Stimulated activated CD4-positive, alpha-beta T cell treated with anti-CD3 and anti-CD28 coated beads, Interleukin-15, amount 100 ng/mL, for 24 hours (primary cell): ENCODE data around the gene SIPA1.

Experiments used
- DNase-seq: peaks from one replicate; pipeline ENCODE4 v3.0.0-alpha.2; 2020

The SIPA1 gene, protein sequence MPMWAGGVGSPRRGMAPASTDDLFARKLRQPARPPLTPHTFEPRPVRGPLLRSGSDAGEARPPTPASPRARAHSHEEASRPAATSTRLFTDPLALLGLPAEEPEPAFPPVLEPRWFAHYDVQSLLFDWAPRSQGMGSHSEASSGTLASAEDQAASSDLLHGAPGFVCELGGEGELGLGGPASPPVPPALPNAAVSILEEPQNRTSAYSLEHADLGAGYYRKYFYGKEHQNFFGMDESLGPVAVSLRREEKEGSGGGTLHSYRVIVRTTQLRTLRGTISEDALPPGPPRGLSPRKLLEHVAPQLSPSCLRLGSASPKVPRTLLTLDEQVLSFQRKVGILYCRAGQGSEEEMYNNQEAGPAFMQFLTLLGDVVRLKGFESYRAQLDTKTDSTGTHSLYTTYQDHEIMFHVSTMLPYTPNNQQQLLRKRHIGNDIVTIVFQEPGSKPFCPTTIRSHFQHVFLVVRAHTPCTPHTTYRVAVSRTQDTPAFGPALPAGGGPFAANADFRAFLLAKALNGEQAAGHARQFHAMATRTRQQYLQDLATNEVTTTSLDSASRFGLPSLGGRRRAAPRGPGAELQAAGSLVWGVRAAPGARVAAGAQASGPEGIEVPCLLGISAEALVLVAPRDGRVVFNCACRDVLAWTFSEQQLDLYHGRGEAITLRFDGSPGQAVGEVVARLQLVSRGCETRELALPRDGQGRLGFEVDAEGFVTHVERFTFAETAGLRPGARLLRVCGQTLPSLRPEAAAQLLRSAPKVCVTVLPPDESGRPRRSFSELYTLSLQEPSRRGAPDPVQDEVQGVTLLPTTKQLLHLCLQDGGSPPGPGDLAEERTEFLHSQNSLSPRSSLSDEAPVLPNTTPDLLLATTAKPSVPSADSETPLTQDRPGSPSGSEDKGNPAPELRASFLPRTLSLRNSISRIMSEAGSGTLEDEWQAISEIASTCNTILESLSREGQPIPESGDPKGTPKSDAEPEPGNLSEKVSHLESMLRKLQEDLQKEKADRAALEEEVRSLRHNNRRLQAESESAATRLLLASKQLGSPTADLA

DNA sequence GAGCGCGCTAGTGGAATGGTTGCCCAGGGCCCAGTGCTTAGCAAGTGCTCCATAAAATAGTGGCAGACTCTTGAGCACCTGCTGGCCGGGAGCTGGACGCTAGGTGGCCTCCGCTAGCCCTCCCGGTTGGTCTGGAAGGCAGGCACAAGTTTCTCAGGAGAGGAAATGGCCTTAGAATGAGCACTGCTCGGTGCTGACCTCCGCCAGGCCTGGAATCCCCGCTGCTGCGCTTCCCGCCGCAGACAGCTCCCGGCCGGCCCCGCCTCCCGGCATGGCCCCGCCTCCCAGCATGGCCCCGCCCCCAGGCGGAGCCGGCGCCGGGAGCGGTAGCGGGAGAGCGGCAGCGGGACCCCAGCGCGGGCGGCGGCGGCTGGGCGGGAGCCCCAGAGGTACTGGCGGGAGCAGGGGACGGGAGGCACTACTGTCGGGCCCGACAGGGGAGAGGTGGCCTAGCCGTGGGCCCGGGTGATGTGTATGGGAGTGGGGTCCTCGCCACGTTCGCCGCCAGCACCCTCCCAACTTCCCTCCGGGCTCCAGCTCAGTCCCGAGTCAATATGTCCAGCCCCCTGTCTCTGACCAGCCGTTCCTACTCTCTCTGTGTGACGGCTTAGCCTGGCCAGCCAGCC lies at the start of gene SIPA1:
Gene SIPA1, plus strand, starts transcription at position 308 of the 626 bp plus-strand sequence. CDS start 2,821 bp downstream, outside the sequence.
- DNase-seq = peak; percentile 81

GRCh38 chr11:65588199-65589054 lies 49.5 kb upstream of the SIPA1 start:
- peak; percentile 88 for DNase-seq

DNA sequence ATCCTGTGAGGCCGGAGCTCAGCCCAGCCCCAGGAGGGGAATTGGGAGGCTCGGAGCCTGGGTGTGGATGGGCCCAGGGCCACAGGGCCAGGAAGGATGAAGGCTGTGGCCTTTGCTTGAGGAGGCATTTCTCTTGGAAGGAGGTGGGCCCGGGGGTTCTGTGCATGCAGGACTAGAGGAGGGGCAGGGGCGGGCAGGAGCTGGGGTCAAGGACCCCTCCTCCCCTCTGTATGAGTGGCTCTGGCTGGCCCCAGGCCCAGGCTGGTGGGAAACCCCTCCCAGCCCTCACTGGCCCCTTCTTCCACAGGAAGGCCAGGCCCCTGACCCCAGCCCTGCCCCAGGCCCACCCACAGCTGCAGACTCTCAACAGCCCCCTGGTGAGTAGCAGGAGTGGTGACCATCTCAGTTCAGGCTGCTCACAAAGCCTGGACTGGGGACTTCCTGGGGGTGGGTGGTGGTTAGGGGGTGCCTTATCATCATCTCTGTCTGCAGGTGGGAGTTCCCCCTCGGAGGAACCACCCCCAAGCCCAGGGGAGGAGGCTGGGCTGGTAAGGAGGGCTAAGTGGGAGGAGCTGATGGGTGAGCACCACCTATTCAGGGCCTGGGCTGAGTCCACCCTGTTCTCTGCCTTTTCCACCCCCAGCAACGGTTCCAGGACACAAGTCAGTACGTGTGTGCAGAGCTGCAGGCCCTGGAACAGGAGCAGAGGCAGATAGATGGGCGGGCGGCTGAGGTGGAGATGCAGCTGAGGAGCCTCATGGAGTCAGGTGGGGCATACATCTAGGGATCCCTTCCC lies 48.3 kb upstream of the SIPA1 start:
- DNase-seq = peak; percentile 48

- no peak for DNase-seq
Observed at GRCh38 chr11:65590240-65590738, 47.6 kb upstream of the SIPA1 start.

DNA sequence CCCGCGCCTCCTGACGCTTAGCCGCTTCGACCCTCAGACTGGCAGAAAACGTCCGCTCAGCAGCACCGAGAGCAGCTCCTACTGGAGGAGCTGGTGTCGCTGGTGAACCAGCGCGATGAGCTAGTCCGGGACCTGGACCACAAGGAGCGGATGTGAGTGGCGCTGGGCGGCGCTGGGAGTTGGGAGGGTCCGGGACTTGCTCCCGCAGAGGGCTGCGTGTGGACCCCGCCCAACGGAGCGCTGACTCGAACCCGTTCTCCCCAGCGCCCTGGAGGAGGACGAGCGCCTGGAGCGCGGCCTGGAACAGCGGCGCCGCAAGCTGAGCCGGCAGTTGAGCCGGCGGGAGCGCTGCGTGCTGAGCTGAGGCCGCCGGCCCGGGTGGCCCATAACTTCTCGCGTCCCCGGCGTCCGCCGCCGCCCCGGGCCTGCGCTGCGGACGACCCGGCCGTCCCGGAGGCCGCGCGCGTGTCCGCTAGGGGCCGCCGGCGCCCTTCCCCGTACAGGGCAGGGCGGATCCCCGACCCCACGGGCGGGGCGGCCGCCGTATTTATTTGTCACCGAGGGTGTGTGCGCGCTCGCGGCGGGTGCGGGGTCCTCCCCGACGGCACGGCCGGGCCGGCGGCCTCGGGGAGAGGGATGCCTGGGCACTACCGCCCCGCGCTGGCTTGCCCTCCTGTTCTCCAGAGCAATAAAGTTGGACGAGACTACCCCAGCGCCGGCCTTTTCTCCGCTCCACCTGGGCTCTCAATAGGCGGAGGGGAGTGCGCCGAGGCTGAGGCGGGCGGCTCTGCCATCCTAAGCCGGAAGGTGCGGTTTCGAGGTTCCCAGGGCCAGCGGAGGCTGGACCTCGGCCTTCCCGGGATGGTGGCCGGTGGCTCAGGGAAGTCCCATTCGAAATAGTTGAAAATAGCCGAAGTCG lies 45.7 kb upstream of the SIPA1 start:
- no peak for DNase-seq

- no peak for DNase-seq
Observed at GRCh38 chr11:65592858-65593517, 44.9 kb upstream of the SIPA1 start.

- DNase-seq = peak; percentile 60
Observed at GRCh38 chr11:65593518-65594414, 44.1 kb upstream of the SIPA1 start.

DNA sequence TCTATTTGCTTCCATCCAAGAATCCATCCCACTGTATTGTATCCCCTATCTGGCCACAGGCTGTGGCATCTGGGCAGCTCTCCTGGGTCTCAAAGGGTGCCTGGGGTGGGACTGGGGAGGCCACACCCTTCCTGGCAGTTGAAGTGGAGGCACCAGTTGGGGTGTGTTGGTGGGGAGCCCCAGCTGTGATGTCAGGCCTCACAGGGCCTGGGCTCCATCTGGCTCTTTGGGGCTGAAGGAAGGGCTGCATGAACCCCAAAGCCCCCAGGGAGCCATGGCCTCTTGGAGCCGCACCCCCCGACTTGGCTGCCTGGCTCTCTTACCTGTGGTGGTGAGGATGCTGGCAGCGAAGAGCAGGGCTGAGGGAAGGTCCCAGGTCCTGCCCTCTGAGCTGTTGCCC lies 42.8 kb upstream of the SIPA1 start:
- no peak for DNase-seq

- peak; percentile 40 for DNase-seq
Observed at GRCh38 chr11:65595543-65596281, 42.2 kb upstream of the SIPA1 start, which contains the start of gene KCNK7. Gene KCNK7 (minus strand): TSS chr11:65595800. CDS start chr11:65595772, 28 bp downstream.

DNA sequence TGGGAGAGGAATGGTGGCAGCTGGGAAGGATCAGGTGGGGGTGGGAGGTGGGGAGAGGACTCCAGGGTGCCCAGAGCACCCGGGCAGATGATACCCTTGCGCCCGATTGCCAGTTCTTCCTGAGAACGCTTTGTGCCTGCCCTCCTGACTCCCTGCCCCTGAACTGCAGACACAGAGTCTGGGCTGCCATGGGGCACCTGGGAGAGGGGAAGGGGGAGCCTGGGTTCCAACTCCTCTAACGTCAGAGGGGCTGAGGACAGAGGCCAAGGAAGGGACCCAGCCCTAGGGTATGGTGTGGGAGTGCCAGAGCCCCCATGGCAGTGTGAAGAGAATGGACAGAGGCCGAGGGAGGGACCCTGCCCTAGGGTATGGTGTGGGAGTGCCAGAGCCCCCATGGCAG lies 41.4 kb upstream of the SIPA1 start:
- no peak for DNase-seq

DNA sequence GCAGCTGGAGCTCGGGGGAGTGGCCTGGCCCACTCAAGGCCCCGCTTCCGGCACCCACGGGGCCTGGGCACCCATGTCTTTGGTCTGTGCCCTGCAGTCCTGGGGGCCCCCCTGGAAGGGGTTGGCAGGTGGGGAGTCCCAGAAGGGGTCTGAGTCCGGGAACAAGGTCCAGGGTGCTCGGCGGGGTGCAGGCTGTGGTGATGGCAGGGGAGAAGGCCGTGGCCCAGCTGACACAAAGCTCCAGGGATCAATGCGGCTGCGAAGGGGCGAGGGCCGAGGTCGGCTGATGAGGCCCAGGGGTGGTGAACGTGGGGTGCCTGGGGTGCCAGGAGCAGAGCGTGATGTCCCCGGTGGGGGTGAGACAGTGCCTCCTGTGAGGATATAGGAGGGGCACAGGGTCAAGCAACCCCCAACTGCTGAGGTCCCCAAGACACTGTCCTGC lies 39.6 kb upstream of the SIPA1 start:
- DNase-seq = no peak

DNA sequence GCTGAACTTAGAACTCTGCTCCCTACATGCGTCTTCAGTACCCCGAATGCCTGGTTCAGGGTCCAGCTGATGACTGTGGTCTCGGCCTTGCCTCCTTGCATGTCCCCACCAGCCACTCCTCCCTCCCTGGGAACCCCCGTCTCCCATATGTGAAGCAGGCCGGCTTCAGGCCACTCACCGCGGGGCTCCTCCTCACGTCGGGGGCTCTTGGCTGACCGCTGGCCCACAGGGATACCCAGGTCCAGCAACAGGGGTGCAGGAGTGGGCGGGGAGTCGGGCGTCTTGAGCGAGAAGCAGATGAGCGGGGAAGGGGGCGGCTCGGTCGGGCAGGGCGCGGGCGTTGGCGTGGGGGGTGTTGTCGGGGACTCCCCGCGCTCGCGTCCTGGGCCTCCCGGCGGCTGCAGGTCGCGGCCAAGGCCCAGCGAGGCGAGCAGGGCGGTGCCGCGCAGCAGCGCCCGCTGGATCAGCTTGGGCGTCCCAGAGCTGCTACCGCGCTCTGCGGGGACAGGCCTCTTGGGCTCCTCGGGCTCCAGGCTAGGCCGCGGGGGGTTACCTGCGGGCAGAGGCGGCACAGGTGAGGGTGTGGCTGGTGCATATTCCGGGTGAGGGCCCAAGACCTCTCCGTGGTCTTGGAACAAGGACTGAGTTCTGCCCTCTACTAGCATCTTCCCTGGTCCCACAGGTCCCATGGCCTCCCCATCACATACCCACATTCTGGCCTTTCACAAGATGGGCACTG lies 38.5 kb upstream of the SIPA1 start:
- DNase-seq = no peak

GRCh38 chr11:65599955-65600246 lies 38.0 kb upstream of the SIPA1 start:
- DNase-seq = no peak

DNA sequence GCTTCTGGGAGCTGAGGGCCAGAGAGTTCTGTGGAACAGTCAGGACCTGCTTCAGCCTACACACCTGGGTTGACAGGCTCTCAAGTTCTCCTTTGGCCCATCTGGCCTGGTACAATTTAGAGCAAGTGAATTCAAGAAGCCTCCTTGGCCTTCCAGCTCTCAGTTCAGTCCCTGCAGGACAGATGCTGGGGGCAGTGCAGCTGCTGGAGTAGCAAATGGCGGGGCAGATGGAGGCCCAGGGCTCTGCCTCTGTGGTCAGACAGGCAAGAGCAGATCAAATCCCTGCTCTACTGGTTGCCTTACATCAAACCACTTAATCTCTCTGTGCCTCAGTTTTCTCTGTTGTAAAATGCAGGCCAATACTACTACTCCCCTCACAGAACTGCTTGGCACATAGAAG lies 33.6 kb upstream of the SIPA1 start:
- DNase-seq = no peak

- peak; percentile 33 for DNase-seq
Observed at GRCh38 chr11:65606876-65607613, 30.9 kb upstream of the SIPA1 start.
